Natural killer cell (primary cell): ENCODE results near the gene LEKR1. TPM values are rescaled to one million over a fixed set of nuclear protein-coding genes. Genes with fewer than 3 reads are reported as not detected.

Experiments
- ATAC-seq, 3 donors: fragments of 150-1000 bp in 2 of 3; fragments of 200-7000 bp in 1 of 3; cut with Tn5 transposase; 1 replicate in 1 of 3; 2 replicates in 2 of 3; pipeline ENCODE4 v1.10.0; 2021; ENCODE audit warnings: mild to moderate bottlenecking in 2 of 3, moderate library complexity in 2 of 3
- DNase-seq, 2 donors: peaks; one replicate each; pipeline versions ENCODE4 v3.0.0 to v3.0.0-alpha.2; 2013 to 2021; ENCODE audit warnings: mixed read lengths in 1 of 2
- H3K27ac ChIP-seq: one replicate; pipeline ENCODE4 v1.5.1; 2013; ENCODE audit warnings: mild to moderate bottlenecking, low read length
- H3K27me3 ChIP-seq: one replicate; pipeline ENCODE4 v1.6.1; 2013; ENCODE audit warnings: low read length; ENCODE audit not compliant: control insufficient read depth, insufficient read depth
- H3K36me3 ChIP-seq: one replicate; pipeline ENCODE4 v1.6.1; 2013; ENCODE audit warnings: low read length; ENCODE audit not compliant: control insufficient read depth, insufficient read depth
- H3K4me1 ChIP-seq: one replicate; pipeline ENCODE4 v1.6.1; 2013; ENCODE audit warnings: low read length; ENCODE audit not compliant: control insufficient read depth, insufficient read depth
- H3K4me3 ChIP-seq: one replicate; pipeline ENCODE4 v1.5.1; 2013; ENCODE audit warnings: low read length
- H3K9me3 ChIP-seq: one replicate; pipeline ENCODE4 v1.6.1; 2013; ENCODE audit warnings: low read length; ENCODE audit not compliant: control insufficient read depth, insufficient read depth
- H3K27ac Mint-ChIP-seq, 2 donors: one replicate each; pipeline ENCODE4 v1.8.0; 2022; ENCODE audit warnings: mild to moderate bottlenecking in 2 of 2, mixed read lengths in 2 of 2, moderate library complexity in 1 of 2
- H3K27me3 Mint-ChIP-seq, 2 donors: one replicate each; pipeline ENCODE4 v1.8.0; 2022; ENCODE audit warnings: low read depth in 2 of 2, mixed read lengths in 2 of 2
- H3K36me3 Mint-ChIP-seq: one replicate; pipeline ENCODE4 v1.8.0; 2022; ENCODE audit warnings: mixed read lengths
- H3K4me1 Mint-ChIP-seq, 2 donors: one replicate each; pipeline ENCODE4 v1.8.0; 2022; ENCODE audit warnings: mixed read lengths in 2 of 2
- H3K4me3 Mint-ChIP-seq: one replicate; pipeline ENCODE4 v1.8.0; 2022; ENCODE audit warnings: mild to moderate bottlenecking, moderate library complexity, mixed read lengths
- H3K9me3 Mint-ChIP-seq, 2 donors: one replicate each; pipeline ENCODE4 v1.8.0; 2022; ENCODE audit warnings: mixed read lengths in 2 of 2
- WGBS: methylation state at CpG from one replicate; pipeline ENCODE4 v1.1.7; 2013; ENCODE audit warnings: missing lambda C conversion rate; ENCODE audit not compliant: insufficient coverage; 5-methylcytosine and 5-hydroxymethylcytosine counted together
- intact Hi-C: fragments of 100-400 bp; cut with micrococcal nuclease; formaldehyde crosslinking; loops from one replicate; pipeline ENCODE4 v1.14.2; 2022
- total RNA-seq, 4 donors: library from RNA; stranded (reverse); fragments of 120-200 nt in 1 of 4; gene quantifications; one replicate each; pipeline versions ENCODE4 v1.2.3 to v1.2.4, GENCODE V29; 2013 to 2022
- TF ChIP-seq, protein P1 (sequence below): fragments of 200-600 bp; IDR thresholded peaks from one replicate; pipeline ENCODE4 v1.8.0; 2022; ENCODE audit warnings: antibody characterized with exemption

LEKR1 gene
- total RNA-seq, 3 donors from 2014 or later (not counting 1 experiment from before 2014, with no cell fraction given) = 1.1 to 1.7 (median 1.2) TPM

DNA sequence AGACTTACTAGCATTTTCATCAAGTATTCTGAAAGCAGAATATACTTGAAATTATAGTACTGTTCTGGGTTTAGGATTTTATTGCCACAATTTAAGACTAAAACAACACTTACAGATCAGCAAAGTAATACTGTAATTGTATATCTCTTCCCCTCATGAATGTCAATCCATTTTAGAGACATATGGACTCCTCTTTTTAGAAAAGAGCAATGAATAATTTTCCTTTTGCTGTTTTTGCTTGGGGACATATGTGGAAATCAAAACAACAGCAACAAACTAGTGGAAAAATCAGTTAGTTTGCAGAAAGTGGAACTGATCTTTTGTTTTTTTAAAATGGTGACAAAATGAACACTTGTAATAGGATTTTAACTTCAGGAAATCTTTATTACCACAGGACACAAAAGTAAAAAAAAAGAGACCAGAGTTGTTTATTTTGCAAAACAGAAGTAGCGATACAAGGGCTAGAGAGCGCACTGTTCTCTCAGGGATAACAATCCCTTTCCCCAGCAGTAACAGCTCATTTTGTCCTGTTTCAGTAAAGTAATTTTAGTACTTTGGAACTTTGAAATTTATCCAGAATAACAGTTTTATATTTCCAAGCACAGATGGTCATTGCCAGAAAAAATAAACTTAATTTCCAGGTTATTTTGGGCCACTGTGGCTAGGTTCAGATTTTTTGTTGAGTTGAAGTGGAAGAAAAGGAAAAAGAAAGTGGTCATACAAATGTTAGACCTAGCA lies 17.1 kb downstream of the LEKR1 start:
- Histone ChIP-seq H3K4me1 (no peaks in the 10 kb centered on the region), H3K27ac (no peak overlapping the region), H3K4me3 (no peak overlapping the region), H3K27me3 (no peaks in the 10 kb centered on the region), H3K9me3 (no peaks in the 10 kb centered on the region), H3K36me3 (no peaks in the 10 kb centered on the region)
- Mint-ChIP-seq H3K4me3 (no peak overlapping the region), H3K4me1 (no peaks in the 10 kb centered on the region), H3K9me3 (no peaks in the 10 kb centered on the region), H3K27me3 (peaks cover 3 to 6% of the 10 kb centered on the region in 2 donors), H3K27ac (no peak overlapping the region), H3K36me3 (no peaks in the 10 kb centered on the region)
- no CpG with 5 or more reads among the region's 2 CpGs for WGBS
- intact Hi-C loops = no loop called here
- ATAC-seq (no peak), DNase-seq (no peak)
- TF ChIP-seq, protein P1, sequence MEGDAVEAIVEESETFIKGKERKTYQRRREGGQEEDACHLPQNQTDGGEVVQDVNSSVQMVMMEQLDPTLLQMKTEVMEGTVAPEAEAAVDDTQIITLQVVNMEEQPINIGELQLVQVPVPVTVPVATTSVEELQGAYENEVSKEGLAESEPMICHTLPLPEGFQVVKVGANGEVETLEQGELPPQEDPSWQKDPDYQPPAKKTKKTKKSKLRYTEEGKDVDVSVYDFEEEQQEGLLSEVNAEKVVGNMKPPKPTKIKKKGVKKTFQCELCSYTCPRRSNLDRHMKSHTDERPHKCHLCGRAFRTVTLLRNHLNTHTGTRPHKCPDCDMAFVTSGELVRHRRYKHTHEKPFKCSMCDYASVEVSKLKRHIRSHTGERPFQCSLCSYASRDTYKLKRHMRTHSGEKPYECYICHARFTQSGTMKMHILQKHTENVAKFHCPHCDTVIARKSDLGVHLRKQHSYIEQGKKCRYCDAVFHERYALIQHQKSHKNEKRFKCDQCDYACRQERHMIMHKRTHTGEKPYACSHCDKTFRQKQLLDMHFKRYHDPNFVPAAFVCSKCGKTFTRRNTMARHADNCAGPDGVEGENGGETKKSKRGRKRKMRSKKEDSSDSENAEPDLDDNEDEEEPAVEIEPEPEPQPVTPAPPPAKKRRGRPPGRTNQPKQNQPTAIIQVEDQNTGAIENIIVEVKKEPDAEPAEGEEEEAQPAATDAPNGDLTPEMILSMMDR = no peak

DNA sequence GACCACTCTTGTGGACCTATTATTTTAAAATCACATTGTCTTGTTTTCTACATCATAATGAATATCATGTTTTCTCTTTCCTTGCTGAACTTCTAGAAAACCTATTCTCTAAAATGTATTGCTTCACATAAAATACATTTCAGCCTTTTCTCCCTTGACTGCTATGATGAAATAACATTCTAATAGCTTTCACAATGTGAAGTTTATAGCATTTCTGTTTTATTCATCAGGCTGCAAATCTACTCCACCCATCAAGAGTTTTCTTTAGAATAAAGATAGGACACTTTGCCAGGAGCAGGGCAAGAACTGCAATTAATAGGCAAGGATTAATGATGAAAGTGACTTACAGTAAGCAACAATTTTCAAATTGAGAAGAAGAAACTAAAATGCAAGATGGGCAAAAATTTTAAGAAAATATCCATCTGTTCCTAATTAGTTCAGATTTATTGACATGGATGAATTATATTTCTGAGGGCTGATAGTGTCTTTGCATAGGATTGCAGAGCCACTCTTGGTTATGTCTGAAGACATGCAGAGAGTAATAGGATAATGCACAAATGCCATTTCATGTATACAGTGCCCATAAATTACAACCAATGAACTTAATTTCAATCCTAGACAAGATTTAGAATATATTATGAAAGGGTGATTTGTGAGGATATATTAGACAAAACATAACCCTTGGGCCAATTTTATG lies 21.7 kb downstream of the LEKR1 start:
- no peak for DNase-seq
- H3K4me1 ChIP-seq = no peaks in the 10 kb centered on the region
- no peaks in the 10 kb centered on the region for H3K36me3 Mint-ChIP-seq

DNA sequence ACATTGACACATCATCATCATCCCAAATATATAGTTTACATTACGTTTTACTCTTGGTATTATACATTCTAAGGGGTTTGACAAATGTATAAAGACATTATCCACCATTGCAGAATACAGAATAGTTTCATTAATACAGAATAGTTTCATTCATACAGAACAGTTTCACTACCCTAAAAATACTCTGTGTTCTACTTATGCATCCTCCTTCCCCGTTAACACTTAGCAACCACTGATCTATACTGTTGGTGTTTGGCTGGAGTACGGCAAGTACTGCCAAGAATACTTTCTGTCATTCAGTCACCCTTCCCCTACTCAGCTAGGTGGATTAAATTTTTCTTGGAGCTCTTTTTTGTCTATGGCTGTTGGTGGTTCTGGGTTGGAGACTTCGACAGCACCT lies 33.4 kb downstream of the LEKR1 start:
- DNase-seq = no peak
- H3K27me3 ChIP-seq = no peaks in the 10 kb centered on the region
- no peak for ATAC-seq
- H3K36me3 Mint-ChIP-seq = no peaks in the 10 kb centered on the region
- no peaks in the 10 kb centered on the region for H3K4me1 ChIP-seq
- H3K9me3 Mint-ChIP-seq = no peaks in the 10 kb centered on the region
- H3K4me1 Mint-ChIP-seq = no peaks in the 10 kb centered on the region
- TF ChIP-seq, protein P1 = no peak
- no peaks in the 10 kb centered on the region for H3K27me3 Mint-ChIP-seq
- H3K9me3 ChIP-seq = no peaks in the 10 kb centered on the region
- H3K4me3 ChIP-seq = no peak overlapping the region
- H3K27ac ChIP-seq = no peak overlapping the region
- H3K36me3 ChIP-seq = no peaks in the 10 kb centered on the region
- H3K4me3 Mint-ChIP-seq = no peak overlapping the region
- no peak overlapping the region for H3K27ac Mint-ChIP-seq
- WGBS = 75% methylated on average over 2 of the region's 4 CpGs
- intact Hi-C loops = no loop called here

More for the DNA sequence above, 21.7 kb downstream of the LEKR1 start:
- Histone ChIP-seq H3K27ac (no peak overlapping the region), H3K4me3 (no peak overlapping the region), H3K36me3 (no peaks in the 10 kb centered on the region), H3K9me3 (no peaks in the 10 kb centered on the region), H3K27me3 (no peaks in the 10 kb centered on the region)
- Mint-ChIP-seq H3K27ac (no peak overlapping the region), H3K27me3 (peaks cover 8 to 15% of the 10 kb centered on the region in 2 donors), H3K4me1 (no peaks in the 10 kb centered on the region), H3K9me3 (no peaks in the 10 kb centered on the region), H3K4me3 (no peak overlapping the region)
- ATAC-seq = no peak
- intact Hi-C loops = no loop called here
- TF ChIP-seq, protein P1 = no peak
